Kidney (tissue), 22 donors: Measurements from ENCODE around the gene OR1L1. TPM values are rescaled to one million over a fixed set of nuclear protein-coding genes. Genes with fewer than 3 reads are reported as not detected.

Experiments used
- DNase-seq, 5 donors: peaks; one replicate each; pipeline ENCODE4 v3.0.0-alpha.2; 2013 to 2020
- FAIRE-seq: peaks from 2 replicates; lab custom pipeline; 2012; peaks lifted over from hg19 to GRCh38; lab: Jason Lieb, UNC
- H3K27ac ChIP-seq, 2 donors: one replicate each; pipeline ENCODE4 v1.7.0; 2013; ENCODE audit warnings: low read depth in 2 of 2, low read length in 2 of 2, inconsistent platforms in 1 of 2
- H3K27me3 ChIP-seq: one replicate; pipeline ENCODE4 v1.7.1; 2013; ENCODE audit warnings: low read length, inconsistent platforms; ENCODE audit not compliant: control insufficient read depth, insufficient read depth
- H3K36me3 ChIP-seq, 3 donors: one replicate each; pipeline versions ENCODE4 v1.7.0 to v1.7.1; 2013; ENCODE audit warnings: low read length in 3 of 3, control low read depth in 1 of 3, inconsistent platforms in 1 of 3; ENCODE audit not compliant: insufficient read depth in 3 of 3, control insufficient read depth in 2 of 3
- H3K4me1 ChIP-seq, 3 donors: one replicate each; pipeline versions ENCODE4 v1.7.0 to v1.7.1; 2013; ENCODE audit warnings: low read length in 3 of 3, inconsistent platforms in 1 of 3, low read depth in 1 of 3; ENCODE audit not compliant: control insufficient read depth in 2 of 3, insufficient read depth in 2 of 3
- H3K4me3 ChIP-seq, 3 donors: one replicate each; pipeline versions ENCODE4 v1.7.0 to v1.8.1; 2013; ENCODE audit warnings: low read length in 3 of 3, control low read depth in 1 of 3, inconsistent platforms in 1 of 3
- H3K9ac ChIP-seq, 3 donors: one replicate each; pipeline versions ENCODE4 v1.7.0 to v1.7.1; 2013; ENCODE audit warnings: low read length in 3 of 3, control low read depth in 1 of 3, inconsistent platforms in 1 of 3
- H3K9me3 ChIP-seq, 3 donors: one replicate each; pipeline versions ENCODE4 v1.7.0 to v1.7.1; 2013; ENCODE audit warnings: low read length in 3 of 3, control low read depth in 1 of 3, inconsistent platforms in 1 of 3; ENCODE audit not compliant: control insufficient read depth in 2 of 3, insufficient read depth in 1 of 3
- CTCF ChIP-seq: IDR thresholded peaks from 3 replicates; pipeline ENCODE4 v1.5.1; 2012; ENCODE audit warnings: mild to moderate bottlenecking, moderate library complexity, borderline replicate concordance; ENCODE audit not compliant: insufficient read depth; ENCODE audit errors: extremely low read depth
- intact Hi-C: fragments of 100-400 bp; cut with DNase I; formaldehyde crosslinking; loops from one replicate; pipeline ENCODE4 v1.11.1; 2022
- long read RNA-seq, 10 donors: library from polyadenylated mRNA in 1 of 10; unstranded in 1 of 10; transcript quantifications; one replicate each; pipeline ENCODE4 v2.0.0 and lab custom pipeline, GENCODE V29; 2021 to 2026
- polyA plus RNA-seq: library from polyadenylated mRNA; stranded (reverse); fragments of 350-450 nt; fragmentation: Illumina TruSeq; extraction: RNeasy Lipid Tissue Mini Kit (QIAGEN cat#74804); gene quantifications from one replicate; pipeline ENCODE4 v1.2.3, GENCODE V29; 2014; ENCODE audit warnings: low read depth, low replicate concordance; ENCODE audit not compliant: insufficient read depth
- total RNA-seq: library from RNA; stranded (reverse); fragmentation: NEBNext Ultra II Directional; extraction: Animal tissue kit (Norgen Biotek cat#: 25700); gene quantifications from one replicate; pipeline ENCODE4 v1.2.1, GENCODE V29; 2021
- donor health status: control.
- donor health status: control.
- donor health status: control.
- donor health status: control.
- donor health status: control.
- donor health status: DM: yes; HTN: yes; CAD: no.
- donor health status: Normal renal cell carcinoma (clear cell type).

The OR1L1 gene, protein sequence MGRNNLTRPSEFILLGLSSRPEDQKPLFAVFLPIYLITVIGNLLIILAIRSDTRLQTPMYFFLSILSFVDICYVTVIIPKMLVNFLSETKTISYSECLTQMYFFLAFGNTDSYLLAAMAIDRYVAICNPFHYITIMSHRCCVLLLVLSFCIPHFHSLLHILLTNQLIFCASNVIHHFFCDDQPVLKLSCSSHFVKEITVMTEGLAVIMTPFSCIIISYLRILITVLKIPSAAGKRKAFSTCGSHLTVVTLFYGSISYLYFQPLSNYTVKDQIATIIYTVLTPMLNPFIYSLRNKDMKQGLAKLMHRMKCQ
- total RNA-seq, result not detected
- not detected for polyA plus RNA-seq
- long read RNA-seq, donor 1, result 0 reads
- long read RNA-seq, donor 2, result 0 reads
- long read RNA-seq, donor 3, result 0 reads
- long read RNA-seq, donor 4, result 0 reads
- long read RNA-seq, donor 5, result 0 reads
- long read RNA-seq, donor 6, result 0 reads
- long read RNA-seq, donor 7, result 0 reads
- long read RNA-seq, donor 8, result 0 reads
- long read RNA-seq, donor 9, result 0 reads
- long read RNA-seq, donor 10, result 0 reads

DNA sequence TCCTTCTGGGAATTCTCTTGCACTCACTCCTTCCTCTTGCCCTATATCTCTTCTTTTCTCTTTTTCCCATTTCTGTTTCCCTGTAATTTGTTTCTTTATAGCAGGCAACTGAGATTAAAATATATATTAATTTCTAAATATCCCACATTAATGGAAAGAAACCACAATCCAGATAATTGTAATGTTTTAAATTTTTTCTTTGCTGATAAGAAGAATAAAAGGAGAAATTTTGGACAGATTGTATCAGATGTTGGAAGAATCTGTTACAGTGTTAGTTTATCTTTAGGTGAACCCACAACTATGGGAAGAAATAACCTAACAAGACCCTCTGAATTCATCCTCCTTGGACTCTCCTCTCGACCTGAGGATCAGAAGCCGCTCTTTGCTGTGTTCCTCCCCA lies at the start of gene OR1L1:
Gene OR1L1 (plus strand): TSS at position 301 of the 400 bp plus-strand sequence. CDS start 0 bp downstream, at position 301.
- Histone ChIP-seq H3K4me1 (no peaks in the 10 kb centered on the region), H3K36me3 (no peaks in the 10 kb centered on the region), H3K27me3 (no peaks in the 10 kb centered on the region), H3K27ac (no peak within 1 kb of the TSS), H3K9me3 (no peaks in the 10 kb centered on the region), H3K9ac (no peak within 1 kb of the TSS), H3K4me3 (no peak within 1 kb of the TSS)
- no peak for TF ChIP-seq CTCF
- FAIRE-seq (no peak), DNase-seq (no peak)
- intact Hi-C loops, result no loop called here

DNA sequence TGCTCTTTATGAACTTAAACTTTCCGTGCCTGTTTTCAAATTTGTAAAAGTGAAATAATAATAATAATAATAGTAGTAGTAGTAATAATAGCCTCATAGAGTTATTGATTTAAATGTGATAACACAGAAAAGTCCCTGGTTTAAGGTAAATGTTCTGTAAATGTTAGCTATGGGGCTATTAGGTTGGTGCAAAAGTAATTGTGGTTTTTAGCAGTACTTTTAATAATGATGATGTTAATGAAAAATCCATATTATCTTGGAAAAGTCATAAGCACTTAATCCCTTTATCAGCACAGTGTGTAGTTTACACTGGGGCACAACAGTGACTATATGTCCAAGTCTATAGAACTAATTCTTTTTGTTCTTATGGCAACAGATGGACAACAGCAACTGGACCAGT lies 47.2 kb upstream of the OR1L1 start, which contains the start of gene OR1Q1:
Gene OR1Q1 (plus strand): TSS at position 377 of the 400 bp plus-strand sequence. CDS start 0 bp downstream, at position 377.
- no peak within 1 kb of the TSS for H3K4me3 ChIP-seq
- no peaks in the 10 kb centered on the region for H3K27me3 ChIP-seq
- FAIRE-seq (no peak), DNase-seq (no peak)
- H3K27ac ChIP-seq, result no peak within 1 kb of the TSS
- no peak for TF ChIP-seq CTCF
- H3K9ac ChIP-seq, result no peak within 1 kb of the TSS
- peaks cover 0 to 3% (median 0%) of the 10 kb centered on the region in 3 donors for H3K9me3 ChIP-seq
- intact Hi-C loops, result no loop called here
- no peaks in the 10 kb centered on the region for H3K4me1 ChIP-seq
- no peaks in the 10 kb centered on the region for H3K36me3 ChIP-seq

DNA sequence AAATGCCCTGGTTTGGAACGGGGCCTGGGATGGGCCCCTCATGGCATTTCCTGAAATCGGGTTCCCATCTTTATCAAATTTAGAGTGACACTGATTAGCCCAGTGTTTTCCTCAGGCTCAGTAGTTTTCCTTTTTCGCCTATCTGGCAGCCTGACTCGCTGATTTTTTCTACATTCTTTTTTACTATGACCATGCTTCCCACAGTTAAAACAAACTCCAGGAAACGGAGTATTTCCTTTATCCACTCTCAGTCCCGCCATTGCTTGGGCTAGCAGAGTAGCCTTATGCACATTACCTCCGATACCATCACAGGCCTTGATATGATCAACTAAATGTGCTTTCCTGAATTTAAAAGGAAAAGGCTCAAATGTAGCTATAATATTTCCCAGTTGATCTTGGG lies 41.5 kb upstream of the OR1L1 start:
- Histone ChIP-seq H3K27me3 (no peaks in the 10 kb centered on the region), H3K4me1 (no peaks in the 10 kb centered on the region), H3K4me3 (no peak overlapping the region), H3K27ac (no peak overlapping the region), H3K9ac (no peak overlapping the region), H3K9me3 (peaks cover 0 to 3% (median 0%) of the 10 kb centered on the region in 3 donors), H3K36me3 (no peaks in the 10 kb centered on the region)
- intact Hi-C loops, result no loop called here
- TF ChIP-seq CTCF, result no peak
- DNase-seq (no peak), FAIRE-seq (no peak)
